ENCODE measurements around the gene PNPLA3. TPM values are rescaled to one million over a fixed set of nuclear protein-coding genes. Genes with fewer than 3 reads are reported as not detected.

PNPLA3 gene
- total and polyA plus RNA-seq, 7 donors: 1.3 TPM; not detected in 6

GRCh38 chr22:43893266-43893665 is 30.3 kb upstream of the PNPLA3 start:
- peaks cover 0 to 12% (median 9%) of the 10 kb centered on the region in 4 donors for H3K4me1 ChIP-seq
- TF ChIP-seq CTCF (IDR thresholded peaks at IDR 0.05) (no peak), EP300 (IDR thresholded peaks at IDR 0.05) (no peak), POLR2A (IDR thresholded peaks at IDR 0.05) (no peak), POLR2AphosphoS5 (IDR thresholded peaks at IDR 0.05) (no peak)
- no peaks in the 10 kb centered on the region for H3K9me3 ChIP-seq
- intact Hi-C loops (cut with DNase I): no loop called here
- H3K36me3 ChIP-seq: no peaks in the 10 kb centered on the region
- H3K27me3 ChIP-seq: peaks cover 17 to 55% (median 44%) of the 10 kb centered on the region in 3 donors
- no peak for DNase-seq
- WGBS, 2 donors: 57 to 79% methylated on average over 5 of the region's 5 CpGs
- no peak overlapping the region for H3K4me3 ChIP-seq
- no peak overlapping the region for H3K27ac ChIP-seq

- Histone ChIP-seq H3K4me3 (no peak overlapping the region), H3K9me3 (no peaks in the 10 kb centered on the region), H3K27me3 (peaks cover 17 to 47% (median 36%) of the 10 kb centered on the region in 3 donors), H3K36me3 (no peaks in the 10 kb centered on the region), H3K4me1 (peaks cover 0 to 12% (median 9%) of the 10 kb centered on the region in 4 donors), H3K27ac (no peak overlapping the region)
- WGBS, 2 donors: 80 to 89% methylated on average over 5 of the region's 5 CpGs
- intact Hi-C loops (cut with DNase I): no loop called here
- TF ChIP-seq EP300 (IDR thresholded peaks at IDR 0.05) (no peak), POLR2A (IDR thresholded peaks at IDR 0.05) (no peak), POLR2AphosphoS5 (IDR thresholded peaks at IDR 0.05) (no peak), CTCF (IDR thresholded peaks at IDR 0.05) (no peak)
- no peak for DNase-seq
These were observed 29.5 kb upstream of the PNPLA3 start for GRCh38 chr22:43894122-43894521.

- DNase-seq: no peak
- TF ChIP-seq CTCF (IDR thresholded peaks at IDR 0.05) (no peak), EP300 (IDR thresholded peaks at IDR 0.05) (no peak), POLR2A (IDR thresholded peaks at IDR 0.05) (no peak), POLR2AphosphoS5 (IDR thresholded peaks at IDR 0.05) (no peak)
- Histone ChIP-seq H3K27ac (no peak overlapping the region), H3K27me3 (peaks cover 9 to 27% (median 16%) of the 10 kb centered on the region in 3 donors), H3K4me3 (no peak overlapping the region), H3K4me1 (peaks cover 0 to 9% (median 7%) of the 10 kb centered on the region in 4 donors), H3K9me3 (no peaks in the 10 kb centered on the region), H3K36me3 (no peaks in the 10 kb centered on the region)
- intact Hi-C loops (cut with DNase I): no loop called here
- WGBS, 2 donors: 40 to 45% methylated on average over 11 of the region's 11 CpGs
These were observed 27.5 kb upstream of the PNPLA3 start for GRCh38 chr22:43895986-43896645.

GRCh38 chr22:43897751-43898261 is 25.8 kb upstream of the PNPLA3 start:
- 51 to 64% methylated on average over 12 of the region's 12 CpGs for WGBS, 2 donors
- Histone ChIP-seq H3K9me3 (no peaks in the 10 kb centered on the region), H3K27me3 (peaks cover 0 to 10% (median 7%) of the 10 kb centered on the region in 3 donors), H3K4me3 (no peak overlapping the region), H3K4me1 (no peaks in the 10 kb centered on the region), H3K27ac (no peak overlapping the region), H3K36me3 (no peaks in the 10 kb centered on the region)
- TF ChIP-seq POLR2AphosphoS5 (IDR thresholded peaks at IDR 0.05) (no peak), CTCF (IDR thresholded peaks at IDR 0.05) (no peak), POLR2A (IDR thresholded peaks at IDR 0.05) (no peak), EP300 (IDR thresholded peaks at IDR 0.05) (no peak)
- no peak for DNase-seq
- intact Hi-C loops (cut with DNase I): no loop called here
